HT1080 (cell line): ENCODE data around the gene UGT2A1. TPM values are rescaled to one million over a fixed set of nuclear protein-coding genes. Genes with fewer than 3 reads are reported as not detected.

Experiments used
- DNase-seq: peaks from one replicate; pipeline ENCODE4 v3.0.0-alpha.2; 2015; ENCODE audit warnings: low read depth
- small RNA-seq: library from RNA; depleted of rRNA; stranded (forward); fragments of <200 nt; gene quantifications from one replicate; pipeline ENCODE3, GENCODE V24; 2014
- total RNA-seq: library from RNA; depleted of rRNA; stranded (reverse); fragments of >200 nt; shearing (Covaris generic); gene quantifications from 2 replicates; pipeline ENCODE4 v1.2.3, GENCODE V29; 2014; rRNA removed

UGT2A1 gene
- total RNA-seq, 1 experiment from 2014 or later, result not detected

DNA sequence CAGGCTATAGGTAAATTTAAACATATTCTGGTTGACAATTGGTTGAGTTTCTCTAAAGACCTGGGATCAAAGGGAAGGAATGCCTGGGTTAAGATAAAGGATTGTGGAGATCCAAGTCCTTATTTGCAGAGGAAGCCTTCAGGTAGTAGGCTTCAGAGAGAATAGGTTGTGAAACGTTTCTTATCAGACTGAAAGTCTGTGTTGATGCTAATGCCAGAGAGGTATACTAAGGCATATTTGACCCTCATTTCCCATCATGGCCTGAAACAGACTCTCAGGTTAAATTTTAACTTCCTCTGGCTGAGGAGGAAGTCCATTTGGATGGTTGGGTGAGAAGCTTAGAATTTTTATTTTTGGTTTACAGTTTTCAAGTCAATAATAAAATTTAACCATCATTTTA lies 61.7 kb downstream of the UGT2A1 start:
- DNase-seq, result no peak

DNA sequence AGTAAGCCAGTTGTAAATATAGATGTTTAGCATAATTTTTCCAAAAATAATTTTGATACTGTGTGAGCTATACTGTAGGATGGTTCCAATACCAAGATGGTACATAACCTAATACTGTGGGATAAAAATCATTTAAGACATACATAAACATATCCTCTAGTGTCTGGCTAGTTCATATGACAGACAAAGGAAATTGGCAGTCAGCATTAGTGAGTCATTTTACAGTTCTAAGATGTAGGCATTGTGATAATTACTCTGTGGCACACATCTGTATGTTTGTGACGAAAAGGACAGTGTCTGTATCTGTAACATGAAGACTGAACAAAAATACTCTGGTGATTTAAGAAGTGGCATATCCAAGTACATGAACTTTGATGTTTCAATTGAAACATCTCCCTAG lies 63.2 kb downstream of the UGT2A1 start:
- peak; percentile 5 for DNase-seq

DNA sequence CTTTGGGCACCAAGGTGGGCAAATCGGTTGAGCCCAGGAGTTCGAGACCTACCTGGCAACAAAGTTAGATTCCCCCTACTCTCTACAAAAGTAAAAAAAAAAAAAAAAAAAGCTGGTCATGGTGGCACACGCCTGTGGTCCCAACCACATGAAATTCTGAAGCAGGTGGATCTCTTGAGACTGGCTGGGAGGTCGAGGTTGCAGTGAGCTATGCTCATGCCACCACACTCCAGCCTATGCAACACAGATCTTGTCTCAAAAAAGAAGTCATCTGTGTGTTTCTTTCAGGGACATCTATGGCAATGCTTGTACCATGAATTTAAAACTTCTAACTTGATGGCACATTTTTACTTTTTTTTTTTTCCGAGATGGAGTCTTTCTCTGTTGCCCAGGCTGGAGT lies 68.9 kb downstream of the UGT2A1 start:
- DNase-seq, result no peak

DNA sequence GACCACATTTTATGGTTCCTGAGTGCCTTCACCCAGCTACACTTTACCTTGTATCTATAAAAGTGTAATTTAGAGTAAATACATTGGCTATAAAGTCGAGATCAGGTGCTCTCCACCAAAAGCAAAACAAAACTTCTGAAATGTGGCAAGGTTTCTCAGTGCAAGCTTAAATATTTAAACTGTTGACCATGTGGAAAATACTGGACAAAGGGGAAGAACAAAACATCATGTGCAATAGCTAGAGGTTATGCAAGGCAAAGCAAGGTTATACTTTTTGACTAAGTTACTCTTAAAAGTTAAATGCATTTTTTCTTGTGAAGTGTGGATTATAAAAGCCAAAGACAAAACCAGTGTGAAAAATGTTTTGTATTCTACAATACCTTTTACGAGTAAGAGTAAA lies 69.5 kb downstream of the UGT2A1 start:
- DNase-seq, result no peak

DNA sequence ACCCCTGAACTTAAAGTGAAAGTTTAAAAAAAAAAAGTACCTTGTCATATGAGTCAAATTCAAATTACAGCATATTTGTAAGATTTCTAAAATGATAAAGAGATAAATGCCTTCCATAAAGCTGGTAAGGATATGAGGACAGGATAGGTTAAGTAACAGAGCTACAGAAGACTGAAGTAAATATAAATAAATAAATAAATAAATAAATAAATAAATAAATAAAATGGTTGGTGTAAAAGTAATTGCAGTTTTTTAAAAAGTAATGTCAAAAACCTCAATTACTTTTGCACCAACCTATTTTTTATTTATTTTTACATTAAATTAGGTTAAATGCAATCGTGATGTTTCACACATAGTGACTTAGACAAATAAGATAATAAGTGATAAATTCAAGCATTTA lies 75.8 kb downstream of the UGT2A1 start:
- no peak for DNase-seq

DNA sequence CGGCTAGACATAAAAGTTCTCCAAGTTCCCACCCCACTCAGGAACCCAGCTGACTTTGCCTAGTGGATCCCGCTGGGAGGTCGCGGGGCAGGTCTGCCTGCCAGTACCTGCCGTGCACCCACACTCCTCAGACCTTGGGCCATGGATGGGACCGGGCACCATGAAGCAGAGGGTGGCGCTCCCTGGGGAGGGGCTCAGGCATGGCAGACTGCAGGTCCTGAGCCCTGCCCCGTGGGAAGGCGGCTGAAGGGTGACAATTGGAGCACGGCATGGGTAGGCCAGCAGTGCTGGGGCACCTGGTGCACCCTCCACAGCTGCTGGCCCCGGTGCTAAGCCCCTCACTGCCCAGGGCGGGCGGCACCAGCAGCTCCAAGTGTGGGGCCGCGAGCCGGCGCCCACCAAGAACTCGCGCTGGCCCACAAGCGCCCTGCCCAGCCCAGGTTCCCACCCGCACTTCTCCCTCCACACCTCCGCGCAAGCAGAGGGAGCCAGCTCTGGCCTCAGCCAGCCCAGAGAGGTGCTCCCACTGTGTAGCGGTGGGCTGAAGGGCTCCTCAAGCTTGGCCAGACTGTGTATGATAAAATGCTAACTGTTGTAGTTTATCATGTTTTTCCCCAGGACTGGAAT lies 76.7 kb downstream of the UGT2A1 start:
- DNase-seq, result no peak

DNA sequence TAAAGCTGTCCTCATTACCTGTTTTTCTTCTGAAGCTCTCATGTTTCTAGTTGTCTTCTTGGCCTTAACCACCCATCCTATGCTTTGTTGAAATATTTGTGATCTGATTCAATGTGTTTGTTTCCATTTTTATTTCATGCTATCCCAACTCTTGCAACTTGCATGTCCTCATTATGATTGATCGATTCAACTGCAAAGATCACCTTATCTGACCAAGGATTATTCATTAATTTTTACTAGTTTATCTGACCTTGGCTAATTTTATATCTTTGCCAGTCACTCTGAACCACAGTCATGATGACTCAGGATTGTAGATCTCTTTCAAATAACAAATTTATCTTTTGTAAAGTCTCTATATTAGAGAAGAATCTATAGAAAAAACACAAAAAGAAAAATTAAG lies 84.3 kb downstream of the UGT2A1 start:
- no peak for DNase-seq

- no peak for DNase-seq
These were observed 89.6 kb downstream of the UGT2A1 start for GRCh38 chr4:69563424-69563823.

DNA sequence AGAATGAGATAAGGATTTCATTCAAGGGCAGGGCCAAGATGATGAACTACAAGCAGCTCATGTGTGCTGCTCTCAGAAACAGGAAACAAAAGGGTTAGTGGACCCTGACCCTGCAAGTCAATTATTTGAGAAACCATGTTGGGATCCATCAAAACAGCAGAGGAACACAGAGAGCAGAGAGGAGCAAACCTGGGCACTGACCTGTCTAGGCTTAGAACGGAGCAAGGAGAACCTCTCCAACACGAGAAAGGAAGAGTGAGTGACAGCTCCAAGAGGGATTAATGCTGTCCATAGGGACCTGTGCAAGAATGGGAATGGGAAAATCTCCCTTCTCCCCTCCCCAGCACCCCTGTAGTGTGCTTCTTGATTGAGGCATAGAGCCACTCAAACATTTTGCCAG lies 103.4 kb downstream of the UGT2A1 start:
- DNase-seq, result no peak

DNA sequence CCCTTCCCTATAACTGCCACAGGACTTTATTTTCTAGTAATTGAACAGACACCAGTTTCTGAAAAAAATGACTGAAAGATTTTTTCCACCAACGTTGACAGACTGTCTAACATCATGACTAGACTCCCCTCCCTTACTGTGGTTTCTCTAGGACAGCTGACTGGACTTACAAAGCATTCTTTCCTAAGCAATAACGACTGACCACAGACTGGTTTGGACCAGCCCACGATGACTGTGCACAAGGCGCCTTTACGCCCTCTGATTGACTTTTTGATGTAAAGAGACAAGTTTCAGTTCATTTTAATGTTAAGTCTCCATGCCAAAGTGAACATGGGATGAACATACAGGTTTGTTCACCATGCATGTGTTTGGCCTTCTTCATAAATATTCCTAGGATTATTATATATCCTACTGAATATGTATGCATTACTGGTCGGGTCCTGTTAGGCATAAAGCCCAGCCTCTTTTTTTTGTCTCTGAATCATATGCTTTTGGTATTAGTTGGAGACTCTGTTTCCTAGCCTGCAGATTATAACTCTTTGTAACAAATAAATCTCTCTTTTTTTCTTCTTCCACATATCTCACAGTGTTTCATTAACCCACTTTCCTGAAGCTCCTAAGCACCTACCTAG lies 106.8 kb downstream of the UGT2A1 start:
- peak; percentile 77 for DNase-seq

Small RNAs within 50 kb of the gene (small RNA-seq; reads per million reads assigned to genes)
- gene UGT2A2, result not detected

Other genes with a start within 250 kb of the UGT2A1 start
- gene UGT2B4, start 157.3 kb downstream of the UGT2A1 start, total RNA-seq, result not detected in 2 replicates
- gene UGT2A2, start 13.6 kb downstream of the UGT2A1 start, total RNA-seq, result not detected in 2 replicates
- 0.19 and 0.27 TPM in 2 replicates for gene SULT1B1, start 107.4 kb upstream of the UGT2A1 start, total RNA-seq
- gene SULT1E1, start 206.9 kb upstream of the UGT2A1 start, total RNA-seq, result 0.11 TPM in 1 of 2 replicates, not detected in the other